Endometrium (tissue), 2 donors: ENCODE measurements around the gene TLR1.

Experiments used
- FAIRE-seq: peaks from 2 replicates; lab custom pipeline; 2012; peaks lifted over from hg19 to GRCh38; lab: Jason Lieb, UNC
- donor health status: control.
- donor health status: control.

The TLR1 gene, protein sequence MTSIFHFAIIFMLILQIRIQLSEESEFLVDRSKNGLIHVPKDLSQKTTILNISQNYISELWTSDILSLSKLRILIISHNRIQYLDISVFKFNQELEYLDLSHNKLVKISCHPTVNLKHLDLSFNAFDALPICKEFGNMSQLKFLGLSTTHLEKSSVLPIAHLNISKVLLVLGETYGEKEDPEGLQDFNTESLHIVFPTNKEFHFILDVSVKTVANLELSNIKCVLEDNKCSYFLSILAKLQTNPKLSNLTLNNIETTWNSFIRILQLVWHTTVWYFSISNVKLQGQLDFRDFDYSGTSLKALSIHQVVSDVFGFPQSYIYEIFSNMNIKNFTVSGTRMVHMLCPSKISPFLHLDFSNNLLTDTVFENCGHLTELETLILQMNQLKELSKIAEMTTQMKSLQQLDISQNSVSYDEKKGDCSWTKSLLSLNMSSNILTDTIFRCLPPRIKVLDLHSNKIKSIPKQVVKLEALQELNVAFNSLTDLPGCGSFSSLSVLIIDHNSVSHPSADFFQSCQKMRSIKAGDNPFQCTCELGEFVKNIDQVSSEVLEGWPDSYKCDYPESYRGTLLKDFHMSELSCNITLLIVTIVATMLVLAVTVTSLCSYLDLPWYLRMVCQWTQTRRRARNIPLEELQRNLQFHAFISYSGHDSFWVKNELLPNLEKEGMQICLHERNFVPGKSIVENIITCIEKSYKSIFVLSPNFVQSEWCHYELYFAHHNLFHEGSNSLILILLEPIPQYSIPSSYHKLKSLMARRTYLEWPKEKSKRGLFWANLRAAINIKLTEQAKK

DNA sequence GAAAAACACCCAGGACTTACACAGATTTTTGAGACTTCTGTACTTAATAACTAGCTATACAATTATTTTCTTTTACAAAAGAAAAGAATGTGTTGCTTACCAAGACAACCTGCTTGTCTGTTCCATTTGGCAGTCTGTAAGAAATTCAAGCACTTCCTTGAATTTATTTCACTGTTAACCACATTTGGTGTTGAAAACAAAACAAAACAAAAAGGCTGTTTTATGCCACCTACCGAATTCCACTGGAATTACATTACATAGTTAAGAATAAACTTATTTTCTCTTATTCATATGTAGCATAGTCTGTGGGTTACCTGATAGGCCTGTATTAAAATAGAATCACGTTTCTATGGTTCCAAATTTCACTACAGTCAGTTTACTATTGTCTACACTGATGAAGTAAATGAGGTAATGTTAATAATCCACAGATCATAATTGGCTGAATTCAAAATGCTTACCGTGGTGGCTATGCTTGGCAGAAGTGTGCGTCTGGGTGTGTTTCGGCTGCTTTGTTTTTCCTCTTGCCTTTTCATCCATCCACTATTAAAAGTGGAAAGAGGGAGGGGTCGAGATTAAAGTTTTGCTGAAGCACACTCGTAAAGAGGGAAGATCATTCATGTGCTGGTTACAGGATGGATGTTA, at the start of gene TLR1:
Gene TLR1, minus strand, starts transcription at position 138 of the 642 bp plus-strand sequence. CDS start 5,960 bp downstream, outside the sequence.
- FAIRE-seq, result peak; percentile 97

- FAIRE-seq, result no peak
These were observed 41.4 kb upstream of the TLR1 start for GRCh38 chr4:38846015-38846414.

DNA sequence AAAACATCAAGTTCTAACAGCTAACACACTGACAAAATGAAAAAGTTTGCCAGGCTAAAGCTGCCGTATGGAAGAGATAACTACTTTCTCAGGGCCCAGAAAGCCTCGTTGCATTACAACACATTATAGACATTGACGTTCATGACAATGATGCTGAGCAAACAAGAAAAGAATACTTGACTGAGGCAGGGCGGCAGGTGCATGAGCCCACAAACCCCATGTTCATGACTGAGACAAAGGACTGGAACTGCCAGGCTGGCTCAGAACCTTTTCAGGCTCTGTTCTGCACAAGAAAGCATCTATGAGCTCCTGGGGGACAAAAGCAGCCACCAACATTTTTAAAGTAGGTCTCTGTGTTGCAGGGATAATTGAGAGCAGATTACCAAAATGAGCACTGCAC, 38.4 kb upstream of the TLR1 start:
- FAIRE-seq, result no peak

GRCh38 chr4:38837849-38838248, 33.3 kb upstream of the TLR1 start:
- no peak for FAIRE-seq

- FAIRE-seq, result no peak
These were observed 32.7 kb upstream of the TLR1 start for GRCh38 chr4:38837334-38837733.

GRCh38 chr4:38834570-38834969, 30.0 kb upstream of the TLR1 start:
- FAIRE-seq, result no peak

- FAIRE-seq, result no peak
These were observed 28.3 kb upstream of the TLR1 start for GRCh38 chr4:38832624-38833528.

- no peak for FAIRE-seq
These were observed 27.6 kb upstream of the TLR1 start for GRCh38 chr4:38832206-38832605.

GRCh38 chr4:38831653-38832052, 27.1 kb upstream of the TLR1 start:
- FAIRE-seq, result no peak

- FAIRE-seq, result no peak
These were observed 24.6 kb upstream of the TLR1 start for GRCh38 chr4:38829237-38829636.

GRCh38 chr4:38823766-38824165, 19.2 kb upstream of the TLR1 start:
- FAIRE-seq, result no peak

GRCh38 chr4:38822748-38823303, 18.2 kb upstream of the TLR1 start:
- FAIRE-seq, result no peak

DNA sequence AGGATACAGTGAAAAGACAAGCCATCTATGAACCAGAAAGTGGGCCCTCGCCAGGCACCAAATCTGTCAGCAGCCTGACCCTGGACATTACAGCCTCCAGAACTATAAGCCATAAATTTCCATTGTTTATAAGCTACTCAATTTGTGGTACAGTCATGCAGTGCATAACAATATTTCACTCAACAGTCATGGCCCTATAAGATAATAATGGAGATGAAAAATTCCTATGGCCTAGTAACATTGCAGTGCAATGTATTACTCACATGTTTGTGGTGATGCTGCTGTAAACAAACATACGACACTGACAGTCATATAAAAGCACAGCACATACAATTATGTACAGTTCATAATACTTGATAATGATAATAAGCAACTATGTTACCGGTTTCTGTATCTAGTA, 17.1 kb upstream of the TLR1 start:
- no peak for FAIRE-seq

GRCh38 chr4:38820329-38821061, 15.9 kb upstream of the TLR1 start:
- FAIRE-seq, result no peak

DNA sequence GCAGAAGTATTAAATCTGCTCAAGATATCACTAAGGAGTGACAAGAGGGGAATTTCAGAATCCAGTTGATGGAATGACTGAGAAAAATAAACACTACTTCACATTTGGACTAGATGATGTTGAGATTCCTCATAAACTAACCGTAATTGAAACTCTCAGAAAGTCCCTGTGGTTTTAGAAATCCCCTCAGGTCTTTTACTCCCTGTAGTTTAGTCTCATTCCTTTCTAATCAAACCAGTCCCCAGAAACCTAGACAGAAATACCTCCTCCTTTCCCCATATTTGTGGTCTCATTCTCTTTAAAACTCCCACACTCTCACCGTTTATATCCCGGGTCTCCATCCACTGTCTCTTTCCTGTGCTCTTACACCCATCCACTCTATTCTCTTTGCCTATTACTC, 15.0 kb upstream of the TLR1 start:
- no peak for FAIRE-seq

GRCh38 chr4:38818441-38818976, 13.9 kb upstream of the TLR1 start:
- no peak for FAIRE-seq

DNA sequence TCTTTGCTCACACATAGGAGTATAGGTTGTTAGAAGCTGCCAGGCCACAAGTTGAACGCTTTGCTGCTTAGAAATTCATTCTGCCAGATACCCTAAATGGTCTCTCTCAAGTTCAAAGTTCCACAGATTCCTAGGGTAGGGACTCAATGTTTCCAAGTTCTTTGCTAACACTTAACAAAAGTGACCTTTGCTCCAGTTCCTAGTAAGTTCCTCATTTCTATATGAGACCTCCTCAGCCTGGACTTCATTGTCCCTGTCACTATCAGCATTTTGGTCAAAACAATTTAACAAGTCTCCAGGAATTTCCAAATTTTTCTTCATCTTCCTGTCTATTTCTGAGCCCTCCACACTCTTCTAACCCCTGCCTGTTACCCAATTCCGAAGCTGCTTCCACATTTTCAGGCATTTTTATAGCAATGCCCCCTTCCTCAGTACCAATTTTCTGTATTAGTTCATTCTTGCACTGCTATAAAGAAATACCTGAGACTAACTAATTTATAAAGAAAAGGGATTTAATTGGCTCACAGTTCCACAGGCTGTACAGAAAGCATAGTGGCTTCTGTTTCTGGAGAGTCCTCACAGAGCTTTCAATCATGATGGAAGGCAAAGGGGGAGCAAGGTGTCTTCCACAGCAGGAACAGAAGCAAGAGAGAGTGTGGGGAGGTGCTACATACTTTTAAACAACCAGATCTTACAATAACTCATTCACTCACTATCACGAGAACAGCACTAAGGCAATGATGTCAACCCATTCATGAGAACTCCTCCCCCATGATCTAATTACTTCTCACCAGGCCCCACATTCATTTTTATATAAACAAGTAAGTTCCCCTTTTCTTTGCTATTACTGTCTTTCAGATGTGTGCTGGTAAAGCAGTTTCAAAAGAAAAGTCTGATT, 11.5 kb upstream of the TLR1 start:
- FAIRE-seq, result no peak

GRCh38 chr4:38814386-38814785, 9.8 kb upstream of the TLR1 start:
- no peak for FAIRE-seq

GRCh38 chr4:38811297-38811696, 6.7 kb upstream of the TLR1 start:
- FAIRE-seq, result no peak
